ENCODE measurements around the gene TEDC1.

TEDC1 gene

GRCh38 chr14:105490572-105491365 lies at the start of gene TEDC1:
TSS of gene TEDC1 (plus strand) at chr14:105491246. CDS start at chr14:105491376, 130 bp downstream.
- H3K27ac Mint-ChIP-seq (ENCODE audit: low read depth) = peak within 1 kb of the TSS; percentile 95
- peak within 1 kb of the TSS; percentile 92 for H3K4me3 Mint-ChIP-seq
- ATAC-seq (replicated peaks; ENCODE audit: extremely low read depth, poor library complexity, severe bottlenecking) (peak; percentile 66), DNase-seq (ENCODE audit: low spot score in 2 of 2) (peak; percentile 96 to 99)
- H3K9me3 Mint-ChIP-seq = no peaks in the 10 kb centered on the region
- H3K4me1 Mint-ChIP-seq = peaks cover 25% of the 10 kb centered on the region
- H3K36me3 Mint-ChIP-seq (ENCODE audit: insufficient read depth) = peaks cover 62% of the 10 kb centered on the region
- H3K27me3 Mint-ChIP-seq = no peaks in the 10 kb centered on the region

DNA sequence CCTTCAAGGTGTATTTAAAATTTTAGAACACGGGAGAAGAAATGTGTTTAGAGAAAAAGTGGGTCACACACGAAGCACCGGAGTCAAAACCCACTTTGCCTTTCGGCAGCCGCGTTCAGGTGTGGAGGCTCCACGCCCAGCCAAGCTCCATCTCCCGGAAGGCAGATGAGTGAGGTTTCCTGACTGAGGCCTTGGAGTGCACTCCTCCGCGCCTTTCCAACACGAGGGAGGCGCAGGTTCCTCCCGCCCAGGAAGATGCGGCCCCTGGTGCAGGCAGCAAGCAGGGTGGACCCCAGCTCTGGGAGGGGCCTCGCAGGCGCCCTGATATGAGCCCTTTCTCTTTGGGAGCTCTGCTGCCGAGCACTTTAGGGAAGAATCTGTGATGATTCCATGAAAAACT lies 48.9 kb upstream of the TEDC1 start:
- no peaks in the 10 kb centered on the region for H3K9me3 Mint-ChIP-seq
- no peak overlapping the region for H3K4me3 Mint-ChIP-seq

GRCh38 chr14:105442834-105443233 lies 48.2 kb upstream of the TEDC1 start:
- H3K27ac Mint-ChIP-seq (ENCODE audit: low read depth) = no peak overlapping the region
- no peaks in the 10 kb centered on the region for H3K9me3 Mint-ChIP-seq
- peaks cover 10% of the 10 kb centered on the region for H3K4me1 Mint-ChIP-seq
- ATAC-seq (replicated peaks; ENCODE audit: extremely low read depth, poor library complexity, severe bottlenecking) (no peak), DNase-seq (ENCODE audit: low spot score in 2 of 2) (no peak)
- peaks cover 10% of the 10 kb centered on the region for H3K36me3 Mint-ChIP-seq (ENCODE audit: insufficient read depth)
- H3K27me3 Mint-ChIP-seq = no peaks in the 10 kb centered on the region
- no peak overlapping the region for H3K4me3 Mint-ChIP-seq

More for the DNA sequence above, 48.9 kb upstream of the TEDC1 start:
- ATAC-seq (replicated peaks; ENCODE audit: extremely low read depth, poor library complexity, severe bottlenecking) (no peak), DNase-seq (ENCODE audit: low spot score in 2 of 2) (no peak)
- Mint-ChIP-seq H3K36me3 (ENCODE audit: insufficient read depth) (peaks cover 10% of the 10 kb centered on the region), H3K27ac (ENCODE audit: low read depth) (no peak overlapping the region), H3K27me3 (no peaks in the 10 kb centered on the region), H3K4me1 (peaks cover 9% of the 10 kb centered on the region)

- ATAC-seq (replicated peaks; ENCODE audit: extremely low read depth, poor library complexity, severe bottlenecking) = no peak
- Mint-ChIP-seq H3K36me3 (ENCODE audit: insufficient read depth) (peaks cover 10% of the 10 kb centered on the region), H3K27ac (ENCODE audit: low read depth) (no peak overlapping the region), H3K4me3 (no peak overlapping the region), H3K4me1 (peaks cover 19% of the 10 kb centered on the region), H3K27me3 (no peaks in the 10 kb centered on the region), H3K9me3 (no peaks in the 10 kb centered on the region)
- no peak for DNase-seq (ENCODE audit: low spot score in 2 of 2)
Observed at GRCh38 chr14:105444859-105445258, 46.2 kb upstream of the TEDC1 start.

DNA sequence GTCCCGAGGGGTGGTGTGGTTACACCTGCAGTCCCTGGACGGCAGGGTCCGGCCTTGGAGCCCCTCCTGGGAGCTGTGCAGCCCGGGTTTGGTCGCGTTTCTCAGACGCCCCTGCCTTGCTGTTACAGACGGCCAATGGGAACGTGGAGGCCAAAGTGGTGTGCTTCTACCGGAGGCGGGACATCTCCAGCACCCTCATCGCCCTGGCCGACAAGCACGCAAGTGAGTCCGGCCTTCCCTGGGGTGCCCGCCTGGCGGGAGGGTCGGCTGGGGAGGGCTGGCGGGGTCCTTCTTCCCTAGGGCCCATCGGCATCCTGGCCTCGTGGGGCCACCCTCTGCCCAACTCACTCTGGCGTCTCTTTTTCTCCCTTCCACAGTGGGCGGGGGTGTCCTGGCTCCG lies 45.8 kb upstream of the TEDC1 start:
- no peak overlapping the region for H3K4me3 Mint-ChIP-seq
- H3K4me1 Mint-ChIP-seq = peaks cover 19% of the 10 kb centered on the region
- peaks cover 10% of the 10 kb centered on the region for H3K36me3 Mint-ChIP-seq (ENCODE audit: insufficient read depth)
- no peak for DNase-seq (ENCODE audit: low spot score in 2 of 2)
- ATAC-seq (replicated peaks; ENCODE audit: extremely low read depth, poor library complexity, severe bottlenecking) = no peak
- H3K27ac Mint-ChIP-seq (ENCODE audit: low read depth) = no peak overlapping the region
- no peaks in the 10 kb centered on the region for H3K9me3 Mint-ChIP-seq
- no peaks in the 10 kb centered on the region for H3K27me3 Mint-ChIP-seq

DNA sequence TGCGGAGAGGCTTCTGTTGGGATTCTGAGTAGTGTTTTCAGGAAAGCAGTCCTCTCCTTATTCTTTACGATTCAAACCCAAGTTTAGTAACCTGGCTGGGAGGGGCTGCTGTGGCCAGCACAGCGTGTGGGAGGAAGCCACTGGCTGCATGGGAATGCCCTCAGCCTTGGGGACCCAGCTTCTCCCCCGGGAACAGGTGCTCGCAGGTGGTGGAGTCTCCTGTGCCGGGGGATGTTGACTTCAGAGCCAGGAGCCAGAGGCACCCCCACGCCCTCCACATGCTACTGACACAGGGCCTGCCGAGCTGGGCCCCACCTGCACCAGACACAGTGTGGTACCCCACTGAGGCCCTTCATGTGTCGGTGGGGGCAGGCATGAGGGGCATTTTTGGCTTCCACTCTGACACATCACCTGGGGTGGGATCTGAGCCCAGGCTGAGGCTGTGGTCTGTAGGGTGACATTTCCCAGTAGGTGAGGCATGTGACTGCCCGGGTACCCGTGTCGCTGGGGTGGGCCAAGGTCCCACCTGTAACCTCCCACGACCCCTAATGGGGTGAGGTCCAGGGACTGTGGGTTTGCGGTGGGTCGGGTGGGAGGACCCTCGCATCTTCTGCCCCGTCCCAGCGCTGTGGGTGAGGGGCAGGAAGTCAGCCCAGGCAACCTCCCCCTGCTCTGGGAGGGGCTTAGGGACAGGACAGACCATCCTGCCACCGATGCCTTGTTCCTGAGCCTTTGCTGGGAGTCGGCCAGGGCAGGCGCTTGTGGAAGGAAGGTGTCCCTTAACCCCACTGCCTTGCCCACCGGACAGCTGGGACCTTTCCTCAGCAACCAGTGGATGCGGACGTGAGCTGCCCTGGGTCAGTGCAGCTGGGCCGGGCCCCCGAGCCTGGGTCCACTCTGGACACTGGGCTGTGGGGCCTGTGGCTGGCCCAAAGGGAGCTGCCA lies 44.9 kb upstream of the TEDC1 start:
- ATAC-seq (replicated peaks; ENCODE audit: extremely low read depth, poor library complexity, severe bottlenecking) = no peak
- Mint-ChIP-seq H3K36me3 (ENCODE audit: insufficient read depth) (peaks cover 10% of the 10 kb centered on the region), H3K4me3 (no peak overlapping the region), H3K27ac (ENCODE audit: low read depth) (no peak overlapping the region), H3K9me3 (no peaks in the 10 kb centered on the region), H3K4me1 (peaks cover 19% of the 10 kb centered on the region), H3K27me3 (no peaks in the 10 kb centered on the region)
- DNase-seq (ENCODE audit: low spot score in 2 of 2) = no peak

DNA sequence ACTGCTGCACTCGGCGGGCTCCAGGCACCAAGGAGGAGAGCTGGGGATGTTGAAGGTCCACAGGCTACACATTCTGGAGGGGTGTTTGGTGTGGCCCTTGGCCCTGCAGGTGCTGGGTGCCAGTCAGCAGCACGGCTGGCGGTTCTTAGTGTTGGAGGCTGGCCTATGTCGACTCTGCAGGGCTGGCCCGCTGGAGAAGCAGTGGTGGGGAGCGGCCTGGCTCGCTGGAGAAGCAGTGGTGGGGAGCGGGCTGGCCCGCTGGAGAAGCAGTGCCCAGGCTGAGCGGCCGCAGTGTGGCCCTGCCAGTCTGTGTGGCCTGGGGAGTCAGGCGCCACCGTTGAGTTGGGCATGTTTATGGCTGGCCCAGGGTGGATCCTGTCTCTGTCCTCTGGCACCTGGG lies 44.1 kb upstream of the TEDC1 start:
- Mint-ChIP-seq H3K36me3 (ENCODE audit: insufficient read depth) (peaks cover 5% of the 10 kb centered on the region), H3K27me3 (no peaks in the 10 kb centered on the region), H3K4me3 (no peak overlapping the region), H3K9me3 (no peaks in the 10 kb centered on the region), H3K4me1 (peaks cover 14% of the 10 kb centered on the region), H3K27ac (ENCODE audit: low read depth) (no peak overlapping the region)
- DNase-seq (ENCODE audit: low spot score in 2 of 2) (no peak), ATAC-seq (replicated peaks; ENCODE audit: extremely low read depth, poor library complexity, severe bottlenecking) (no peak)

DNA sequence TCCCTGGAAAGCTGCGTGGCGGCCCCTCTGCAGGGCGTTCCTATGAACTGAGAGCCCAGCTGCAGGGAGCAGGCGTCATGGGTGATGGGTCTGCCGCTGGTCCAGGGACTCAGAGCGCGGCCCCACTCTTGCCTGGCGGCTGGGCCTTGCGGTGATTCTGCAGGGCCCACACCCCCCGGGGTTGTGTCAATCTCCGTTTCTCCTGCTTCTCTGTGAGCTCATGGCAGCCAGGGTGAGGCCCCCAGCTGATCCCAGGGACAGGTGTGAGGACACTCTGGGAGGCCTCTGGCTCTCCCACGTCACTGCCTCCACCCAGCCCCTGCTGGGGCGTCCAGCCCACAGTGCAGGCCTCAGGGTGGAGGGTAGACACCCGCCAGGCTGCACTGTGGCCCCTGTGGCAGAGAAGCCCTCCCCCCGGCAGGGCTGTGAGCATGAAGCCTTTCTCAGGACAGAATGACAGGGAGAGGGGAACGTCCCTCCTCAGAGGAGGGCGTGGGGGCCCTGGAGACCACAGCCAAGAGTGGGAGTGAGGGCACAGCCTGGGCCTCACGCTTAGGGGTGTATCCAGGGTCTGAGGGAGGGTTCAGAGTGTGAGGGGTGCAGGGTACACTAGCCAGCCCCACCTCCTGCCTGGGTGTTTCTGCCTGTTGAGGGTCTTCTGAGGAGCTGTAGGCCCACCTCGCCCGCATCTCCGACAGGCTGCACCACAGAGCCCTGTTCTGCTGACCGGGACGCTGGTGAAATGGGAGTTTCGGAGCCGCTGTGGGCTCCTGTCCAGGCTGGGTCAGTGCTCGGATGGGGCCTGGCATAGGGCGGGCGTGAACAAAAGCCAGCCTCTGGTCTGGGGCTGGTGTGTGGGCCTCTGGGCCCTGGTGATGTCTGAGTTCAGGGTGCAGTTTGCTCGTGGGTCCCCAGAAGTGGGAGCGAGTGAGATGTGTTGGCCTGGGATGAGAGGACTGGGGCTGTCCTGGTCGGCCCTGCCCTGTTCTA lies 43.1 kb upstream of the TEDC1 start:
- ATAC-seq (replicated peaks; ENCODE audit: extremely low read depth, poor library complexity, severe bottlenecking) = no peak

GRCh38 chr14:105448706-105449111 lies 42.3 kb upstream of the TEDC1 start:
- DNase-seq (ENCODE audit: low spot score in 2 of 2) (peak; percentile 58 to 61), ATAC-seq (replicated peaks; ENCODE audit: extremely low read depth, poor library complexity, severe bottlenecking) (peak; percentile 91)
- Mint-ChIP-seq H3K27ac (ENCODE audit: low read depth) (no peak overlapping the region), H3K36me3 (ENCODE audit: insufficient read depth) (peaks cover 5% of the 10 kb centered on the region), H3K9me3 (no peaks in the 10 kb centered on the region), H3K27me3 (no peaks in the 10 kb centered on the region), H3K4me3 (no peak overlapping the region), H3K4me1 (peaks cover 10% of the 10 kb centered on the region)

More for the DNA sequence above, 43.1 kb upstream of the TEDC1 start:
- H3K27me3 Mint-ChIP-seq = no peaks in the 10 kb centered on the region
- H3K9me3 Mint-ChIP-seq = no peaks in the 10 kb centered on the region
- peaks cover 10% of the 10 kb centered on the region for H3K4me1 Mint-ChIP-seq
- no peak overlapping the region for H3K4me3 Mint-ChIP-seq
- peaks cover 5% of the 10 kb centered on the region for H3K36me3 Mint-ChIP-seq (ENCODE audit: insufficient read depth)
- DNase-seq (ENCODE audit: low spot score in 2 of 2) = no peak
- H3K27ac Mint-ChIP-seq (ENCODE audit: low read depth) = no peak overlapping the region

- no peak for DNase-seq (ENCODE audit: low spot score in 2 of 2)
- ATAC-seq (replicated peaks; ENCODE audit: extremely low read depth, poor library complexity, severe bottlenecking) = no peak
- Mint-ChIP-seq H3K4me1 (peaks cover 10% of the 10 kb centered on the region), H3K36me3 (ENCODE audit: insufficient read depth) (peaks cover 2% of the 10 kb centered on the region), H3K4me3 (no peak overlapping the region), H3K27me3 (no peaks in the 10 kb centered on the region), H3K27ac (ENCODE audit: low read depth) (no peak overlapping the region), H3K9me3 (no peaks in the 10 kb centered on the region)
Observed at GRCh38 chr14:105449276-105450122, 41.5 kb upstream of the TEDC1 start.

GRCh38 chr14:105450123-105450505 lies 40.9 kb upstream of the TEDC1 start:
- ATAC-seq (replicated peaks; ENCODE audit: extremely low read depth, poor library complexity, severe bottlenecking) (no peak), DNase-seq (ENCODE audit: low spot score in 2 of 2) (no peak)
- Mint-ChIP-seq H3K27ac (ENCODE audit: low read depth) (no peak overlapping the region), H3K36me3 (ENCODE audit: insufficient read depth) (peaks cover 5% of the 10 kb centered on the region), H3K9me3 (no peaks in the 10 kb centered on the region), H3K27me3 (no peaks in the 10 kb centered on the region), H3K4me3 (no peak overlapping the region), H3K4me1 (peaks cover 10% of the 10 kb centered on the region)

Measured in central memory CD8-positive, alpha-beta T cell (primary cell).